ENCODE measurements around the gene GRIK3. TPM values are rescaled to one million over a fixed set of nuclear protein-coding genes. Genes with fewer than 3 reads are reported as not detected.

GRIK3 gene
- total RNA-seq, 3 donors from 2014 or later (not counting 1 experiment from before 2014, with no cell fraction given): not detected

- H3K27me3 Mint-ChIP-seq (ENCODE audit: low read depth in 2 of 2): peaks cover 0 to 4% of the 10 kb centered on the region in 2 donors
- H3K36me3 Mint-ChIP-seq: no peaks in the 10 kb centered on the region
- ATAC-seq: peak in 1 of 3 donors; percentile 10
- WGBS (ENCODE audit: insufficient coverage): 93% methylated on average over 2 of the region's 2 CpGs
- no peaks in the 10 kb centered on the region for H3K9me3 Mint-ChIP-seq
- Histone ChIP-seq H3K27me3 (ENCODE audit: control insufficient read depth, insufficient read depth, low read length) (no peaks in the 10 kb centered on the region), H3K4me1 (ENCODE audit: control insufficient read depth, insufficient read depth, low read length) (no peaks in the 10 kb centered on the region), H3K4me3 (ENCODE audit: low read length) (no peak overlapping the region), H3K27ac (ENCODE audit: low read length) (no peak overlapping the region), H3K36me3 (ENCODE audit: control insufficient read depth, insufficient read depth, low read length) (no peaks in the 10 kb centered on the region), H3K9me3 (ENCODE audit: control insufficient read depth, insufficient read depth, low read length) (no peaks in the 10 kb centered on the region)
- TF ChIP-seq CTCF (IDR thresholded peaks at IDR 0.05): no peak
- no peak overlapping the region for H3K4me3 Mint-ChIP-seq
- no peak for DNase-seq
- H3K27ac Mint-ChIP-seq: no peak overlapping the region
- no peaks in the 10 kb centered on the region for H3K4me1 Mint-ChIP-seq
- intact Hi-C loops (cut with micrococcal nuclease): no loop called here
Observed at GRCh38 chr1:37078866-37079265, 44.6 kb upstream of the GRIK3 start.

- peaks cover 0 to 3% of the 10 kb centered on the region in 2 donors for H3K27me3 Mint-ChIP-seq (ENCODE audit: low read depth in 2 of 2)
- intact Hi-C loops (cut with micrococcal nuclease): no loop called here
- H3K27me3 ChIP-seq (ENCODE audit: control insufficient read depth, insufficient read depth, low read length): no peaks in the 10 kb centered on the region
- 76% methylated on average over 2 of the region's 2 CpGs for WGBS (ENCODE audit: insufficient coverage)
- ATAC-seq: no peak
- no peaks in the 10 kb centered on the region for H3K4me1 ChIP-seq (ENCODE audit: control insufficient read depth, insufficient read depth, low read length)
- no peak overlapping the region for H3K4me3 Mint-ChIP-seq
- no peak overlapping the region for H3K27ac Mint-ChIP-seq
- no peaks in the 10 kb centered on the region for H3K36me3 Mint-ChIP-seq
- H3K4me3 ChIP-seq (ENCODE audit: low read length): no peak overlapping the region
- DNase-seq: no peak
- H3K36me3 ChIP-seq (ENCODE audit: control insufficient read depth, insufficient read depth, low read length): no peaks in the 10 kb centered on the region
- no peaks in the 10 kb centered on the region for H3K4me1 Mint-ChIP-seq
- H3K27ac ChIP-seq (ENCODE audit: low read length): no peak overlapping the region
- TF ChIP-seq CTCF (IDR thresholded peaks at IDR 0.05): no peak
- H3K9me3 ChIP-seq (ENCODE audit: control insufficient read depth, insufficient read depth, low read length): no peaks in the 10 kb centered on the region
- H3K9me3 Mint-ChIP-seq: no peaks in the 10 kb centered on the region
Observed at GRCh38 chr1:37076168-37076567, 41.9 kb upstream of the GRIK3 start.

- no peaks in the 10 kb centered on the region for H3K9me3 Mint-ChIP-seq
- H3K4me3 Mint-ChIP-seq: no peak overlapping the region
- H3K27me3 Mint-ChIP-seq (ENCODE audit: low read depth in 2 of 2): peaks cover 2 to 4% of the 10 kb centered on the region in 2 donors
- WGBS (ENCODE audit: insufficient coverage): 80% methylated on average over 9 of the region's 9 CpGs
- H3K4me1 Mint-ChIP-seq: no peaks in the 10 kb centered on the region
- H3K27ac ChIP-seq (ENCODE audit: low read length): no peak overlapping the region
- no peaks in the 10 kb centered on the region for H3K36me3 ChIP-seq (ENCODE audit: control insufficient read depth, insufficient read depth, low read length)
- no peak overlapping the region for H3K4me3 ChIP-seq (ENCODE audit: low read length)
- no peak for DNase-seq
- H3K27me3 ChIP-seq (ENCODE audit: control insufficient read depth, insufficient read depth, low read length): no peaks in the 10 kb centered on the region
- ATAC-seq: no peak
- H3K9me3 ChIP-seq (ENCODE audit: control insufficient read depth, insufficient read depth, low read length): no peaks in the 10 kb centered on the region
- no peaks in the 10 kb centered on the region for H3K4me1 ChIP-seq (ENCODE audit: control insufficient read depth, insufficient read depth, low read length)
- intact Hi-C loops (cut with micrococcal nuclease): no loop called here
- no peak for TF ChIP-seq CTCF (IDR thresholded peaks at IDR 0.05)
- H3K36me3 Mint-ChIP-seq: no peaks in the 10 kb centered on the region
- no peak overlapping the region for H3K27ac Mint-ChIP-seq
Observed at GRCh38 chr1:37073854-37074379, 39.6 kb upstream of the GRIK3 start.
